Osteoblast (primary cell): ENCODE measurements around the gene BCAS3. TPM values are rescaled to one million over a fixed set of nuclear protein-coding genes. Genes with fewer than 3 reads are reported as not detected.

Experiments used
- DNase-seq: peaks from one replicate; pipeline ENCODE4 v3.0.0; 2011; ENCODE audit warnings: low spot score, mixed read lengths; ENCODE audit not compliant: insufficient read length; ENCODE audit errors: missing footprints
- H2AFZ ChIP-seq: 2 replicates; pipeline ENCODE4 v1.6.0; 2011; ENCODE audit warnings: mild to moderate bottlenecking, low read length
- H3K27ac ChIP-seq: 2 replicates; pipeline ENCODE4 v1.5.1; 2011; ENCODE audit warnings: mild to moderate bottlenecking, low read depth, low read length, moderate library complexity
- H3K27me3 ChIP-seq: 2 replicates; pipeline ENCODE4 v1.6.0; 2012; ENCODE audit warnings: mild to moderate bottlenecking, control low read depth, inconsistent platforms, low read length, moderate library complexity; ENCODE audit not compliant: insufficient read depth
- H3K36me3 ChIP-seq: 2 replicates; pipeline ENCODE4 v1.5.1; 2011; ENCODE audit warnings: mild to moderate bottlenecking, low read length, control low read depth, moderate library complexity; ENCODE audit not compliant: insufficient read depth
- H3K4me1 ChIP-seq: 2 replicates; pipeline ENCODE4 v1.5.1; 2011; ENCODE audit warnings: mild to moderate bottlenecking, low read length, control low read depth, moderate library complexity; ENCODE audit not compliant: insufficient read depth
- H3K4me2 ChIP-seq: 2 replicates; pipeline ENCODE4 v1.6.0; 2011; ENCODE audit warnings: mild to moderate bottlenecking, low read length; ENCODE audit not compliant: insufficient read depth
- H3K4me3 ChIP-seq: fragments of 200-600 bp; sonication (generic); 3 replicates; pipeline ENCODE4 v1.5.1; 2012; ENCODE audit warnings: mild to moderate bottlenecking, low read length, inconsistent platforms; ENCODE audit not compliant: insufficient read depth
- H3K79me2 ChIP-seq: 2 replicates; pipeline ENCODE4 v1.6.0; 2012; ENCODE audit warnings: mild to moderate bottlenecking, low read length, control low read depth, inconsistent platforms; ENCODE audit not compliant: insufficient read depth
- H3K9me3 ChIP-seq: 2 replicates; pipeline ENCODE4 v1.5.1; 2011; ENCODE audit warnings: low read depth, low read length, control low read depth
- H4K20me1 ChIP-seq: 2 replicates; pipeline ENCODE4 v1.6.0; 2012; ENCODE audit warnings: mild to moderate bottlenecking, low read length, control low read depth; ENCODE audit not compliant: insufficient read depth
- total RNA-seq: library from RNA; depleted of rRNA; stranded (reverse); fragments of >200 nt; gene quantifications from 2 replicates; pipeline ENCODE4 v1.2.3, GENCODE V29; 2012
- TF ChIP-seq, protein P1 (sequence below): IDR thresholded peaks from 2 replicates; pipeline ENCODE4 v1.5.1; 2011; ENCODE audit warnings: mild to moderate bottlenecking, low read depth, low read length, moderate library complexity; ENCODE audit errors: extremely low read depth

BCAS3 gene
- total RNA-seq, 1 donor = 31.5 TPM

GRCh38 chr17:61279476-61280145 lies 602.0 kb downstream of the BCAS3 start:
- peak overlapping the region; percentile 12 for H3K4me2 ChIP-seq
- peak overlapping the region; percentile 83 for H3K27ac ChIP-seq
- no peaks in the 10 kb centered on the region for H4K20me1 ChIP-seq
- no peaks in the 10 kb centered on the region for H3K36me3 ChIP-seq
- H3K4me3 ChIP-seq = no peak overlapping the region
- no peak for DNase-seq
- no peaks in the 10 kb centered on the region for H3K27me3 ChIP-seq
- peaks cover 28% of the 10 kb centered on the region for H3K4me1 ChIP-seq
- no peaks in the 10 kb centered on the region for H3K9me3 ChIP-seq
- no peaks in the 10 kb centered on the region for H3K79me2 ChIP-seq
- TF ChIP-seq, protein P1, sequence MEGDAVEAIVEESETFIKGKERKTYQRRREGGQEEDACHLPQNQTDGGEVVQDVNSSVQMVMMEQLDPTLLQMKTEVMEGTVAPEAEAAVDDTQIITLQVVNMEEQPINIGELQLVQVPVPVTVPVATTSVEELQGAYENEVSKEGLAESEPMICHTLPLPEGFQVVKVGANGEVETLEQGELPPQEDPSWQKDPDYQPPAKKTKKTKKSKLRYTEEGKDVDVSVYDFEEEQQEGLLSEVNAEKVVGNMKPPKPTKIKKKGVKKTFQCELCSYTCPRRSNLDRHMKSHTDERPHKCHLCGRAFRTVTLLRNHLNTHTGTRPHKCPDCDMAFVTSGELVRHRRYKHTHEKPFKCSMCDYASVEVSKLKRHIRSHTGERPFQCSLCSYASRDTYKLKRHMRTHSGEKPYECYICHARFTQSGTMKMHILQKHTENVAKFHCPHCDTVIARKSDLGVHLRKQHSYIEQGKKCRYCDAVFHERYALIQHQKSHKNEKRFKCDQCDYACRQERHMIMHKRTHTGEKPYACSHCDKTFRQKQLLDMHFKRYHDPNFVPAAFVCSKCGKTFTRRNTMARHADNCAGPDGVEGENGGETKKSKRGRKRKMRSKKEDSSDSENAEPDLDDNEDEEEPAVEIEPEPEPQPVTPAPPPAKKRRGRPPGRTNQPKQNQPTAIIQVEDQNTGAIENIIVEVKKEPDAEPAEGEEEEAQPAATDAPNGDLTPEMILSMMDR = no peak
- no peak overlapping the region for H2AFZ ChIP-seq

DNA sequence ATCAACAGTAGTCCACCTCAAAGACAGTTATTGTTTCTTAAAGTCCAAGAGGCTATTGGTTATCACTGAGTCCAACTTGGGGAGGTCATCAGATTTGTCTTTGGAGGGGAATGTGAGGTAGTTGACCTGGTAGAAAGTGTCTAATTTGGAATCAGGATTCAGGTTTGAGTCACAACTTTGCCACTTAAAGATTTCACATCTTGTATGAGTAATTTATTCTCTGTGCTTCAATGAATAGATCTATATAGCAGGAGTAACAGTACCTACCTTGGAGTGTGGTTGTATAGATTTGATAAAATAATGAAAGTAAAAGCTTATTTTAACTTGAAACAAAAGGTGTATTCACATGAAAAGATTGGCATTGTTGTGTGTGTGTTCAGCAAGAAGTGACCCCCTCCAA lies 602.7 kb downstream of the BCAS3 start:
- H2AFZ ChIP-seq = no peak overlapping the region
- DNase-seq = no peak
- no peak overlapping the region for H3K4me2 ChIP-seq
- H3K9me3 ChIP-seq = no peaks in the 10 kb centered on the region
- H3K4me1 ChIP-seq = peaks cover 35% of the 10 kb centered on the region
- H3K27ac ChIP-seq = peak overlapping the region; percentile 83
- no peak overlapping the region for H3K4me3 ChIP-seq
- no peaks in the 10 kb centered on the region for H3K27me3 ChIP-seq
- no peaks in the 10 kb centered on the region for H4K20me1 ChIP-seq
- H3K79me2 ChIP-seq = no peaks in the 10 kb centered on the region
- no peaks in the 10 kb centered on the region for H3K36me3 ChIP-seq
- TF ChIP-seq, protein P1 = no peak

- no peak for DNase-seq
- Histone ChIP-seq H3K4me1 (peaks cover 40% of the 10 kb centered on the region), H3K4me3 (no peak overlapping the region), H2AFZ (no peak overlapping the region), H3K27me3 (no peaks in the 10 kb centered on the region), H3K79me2 (no peaks in the 10 kb centered on the region), H3K9me3 (no peaks in the 10 kb centered on the region), H3K27ac (peak overlapping the region; percentile 83), H3K36me3 (no peaks in the 10 kb centered on the region), H4K20me1 (no peaks in the 10 kb centered on the region), H3K4me2 (no peak overlapping the region)
- TF ChIP-seq, protein P1 = no peak
Observed at GRCh38 chr17:61280851-61281250, 603.2 kb downstream of the BCAS3 start.

- no peaks in the 10 kb centered on the region for H3K27me3 ChIP-seq
- H3K36me3 ChIP-seq = no peaks in the 10 kb centered on the region
- TF ChIP-seq, protein P1 = no peak
- no peak overlapping the region for H2AFZ ChIP-seq
- no peaks in the 10 kb centered on the region for H3K79me2 ChIP-seq
- peak overlapping the region; percentile 9 for H3K27ac ChIP-seq
- H3K4me2 ChIP-seq = no peak overlapping the region
- H3K4me1 ChIP-seq = peaks cover 47% of the 10 kb centered on the region
- H4K20me1 ChIP-seq = no peaks in the 10 kb centered on the region
- H3K9me3 ChIP-seq = no peaks in the 10 kb centered on the region
- no peak for DNase-seq
- no peak overlapping the region for H3K4me3 ChIP-seq
Observed at GRCh38 chr17:61282377-61282776, 604.7 kb downstream of the BCAS3 start.
